SIG-M5 treated with dmso at 0.1 percent for 504 hours (cell line): ENCODE data around the gene LSG1.
"Not testable (repeated sequence)": the region's sequence is repeated elsewhere in the genome, so short reads cannot be mapped to it uniquely, and the experiment has no call there.

ENCODE experiments used
- DNase-seq: peaks from one replicate; lab custom pipeline; 2025; ENCODE audit not compliant: unreplicated experiment; lab: John Stamatoyannopoulos, UW

The LSG1 gene

GRCh38 chr3:194619741-194620140 lies 52.2 kb downstream of the LSG1 start:
- DNase-seq: no peak

DNA sequence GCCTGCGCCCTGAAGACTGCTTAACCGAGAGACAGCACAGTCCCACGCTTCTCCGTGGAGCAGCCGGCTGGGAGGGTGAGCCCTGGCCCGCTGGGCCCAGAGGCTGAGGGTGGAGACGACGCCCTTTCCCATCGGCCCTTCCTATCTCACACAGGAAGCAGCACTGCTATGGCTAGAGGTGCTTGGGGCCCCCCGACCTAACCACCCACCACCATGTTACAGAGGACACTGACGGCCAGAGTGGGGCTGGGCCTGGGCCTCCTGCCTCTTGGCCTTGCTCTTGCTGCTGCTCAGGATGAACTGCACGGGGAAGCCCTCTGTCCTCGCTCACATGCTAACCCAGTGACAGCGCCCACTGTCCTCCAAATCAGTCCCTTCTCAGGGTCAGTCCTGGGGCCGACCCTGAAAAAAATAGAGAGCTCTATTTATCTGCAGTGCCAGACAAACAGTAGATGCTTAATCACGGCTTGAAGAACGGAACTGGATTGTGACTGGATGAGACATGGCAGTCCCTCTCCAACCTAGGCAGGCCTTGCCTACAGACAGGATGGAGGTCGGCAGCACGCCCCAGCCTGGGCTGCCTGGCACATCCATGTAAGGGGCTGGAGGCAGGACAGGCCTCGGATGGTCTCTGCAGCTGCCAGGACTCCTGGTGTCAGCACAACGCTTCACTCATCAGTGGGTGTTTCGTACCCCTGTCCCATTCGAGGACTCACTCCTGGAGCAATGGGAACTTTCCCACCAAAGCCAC lies 53.0 kb downstream of the LSG1 start:
- DNase-seq: no peak

- DNase-seq: no peak
Measured at GRCh38 chr3:194617827-194618226, 54.2 kb downstream of the LSG1 start.

DNA sequence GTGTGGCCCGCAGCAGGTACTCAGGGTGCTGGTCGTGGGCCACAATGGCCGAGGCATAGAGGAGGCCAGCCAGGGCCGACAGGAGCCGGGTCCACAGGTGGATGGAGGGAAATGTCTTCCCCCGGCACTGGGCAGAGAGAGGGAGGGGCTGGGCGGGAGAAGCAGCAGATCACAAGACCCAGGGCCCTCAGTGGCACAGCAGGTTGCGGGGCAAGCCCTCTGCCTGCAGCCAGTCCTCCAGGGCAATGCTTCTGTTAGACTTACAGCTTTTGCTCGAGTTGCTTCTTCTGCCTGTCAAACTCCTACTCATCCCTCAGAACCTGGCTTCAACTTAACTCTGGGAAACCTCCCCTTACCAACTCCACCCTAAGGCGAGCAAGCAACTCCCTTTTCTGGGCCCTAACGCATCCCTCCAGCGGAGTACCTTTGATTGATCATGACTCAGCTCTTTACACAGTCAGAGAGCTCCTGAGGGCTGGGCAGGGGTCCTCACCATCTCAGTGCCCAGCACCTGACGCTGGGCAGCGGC lies 54.8 kb downstream of the LSG1 start:
- no peak for DNase-seq

GRCh38 chr3:194615226-194615625 lies 56.8 kb downstream of the LSG1 start:
- no peak for DNase-seq

GRCh38 chr3:194612221-194612620 lies 59.8 kb downstream of the LSG1 start:
- no peak for DNase-seq

- no peak for DNase-seq
Measured at GRCh38 chr3:194610689-194611088, 61.3 kb downstream of the LSG1 start.

GRCh38 chr3:194609601-194610000 lies 62.4 kb downstream of the LSG1 start:
- DNase-seq: no peak

DNA sequence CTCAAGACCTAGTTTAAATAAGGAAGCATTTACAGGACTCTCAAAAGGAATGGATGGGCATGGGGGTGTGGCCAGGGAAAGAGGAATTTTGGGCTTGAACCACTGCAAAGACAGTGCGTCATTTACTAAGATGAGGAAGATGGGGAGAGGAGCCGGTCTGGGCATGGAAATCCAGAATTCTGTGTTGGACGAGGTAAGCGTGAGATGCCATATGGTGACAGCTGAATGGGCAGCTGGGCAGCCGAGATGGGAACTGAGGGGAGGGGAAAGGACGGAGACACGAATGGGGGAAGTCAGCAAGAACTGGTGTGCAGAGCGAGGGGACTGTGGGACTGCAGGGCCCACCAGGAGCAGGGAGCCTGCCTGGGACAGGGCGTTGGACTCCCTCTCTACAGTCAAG lies 63.0 kb downstream of the LSG1 start:
- no peak for DNase-seq

- no peak for DNase-seq
Measured at GRCh38 chr3:194607592-194608389, 64.2 kb downstream of the LSG1 start.

GRCh38 chr3:194606941-194607340 lies 65.0 kb downstream of the LSG1 start:
- no peak for DNase-seq

GRCh38 chr3:194606163-194606562 lies 65.8 kb downstream of the LSG1 start:
- DNase-seq: no peak

GRCh38 chr3:194605314-194605713 lies 66.7 kb downstream of the LSG1 start:
- not testable (repeated sequence) for DNase-seq

GRCh38 chr3:194604837-194605236 lies 67.2 kb downstream of the LSG1 start:
- DNase-seq: no peak

DNA sequence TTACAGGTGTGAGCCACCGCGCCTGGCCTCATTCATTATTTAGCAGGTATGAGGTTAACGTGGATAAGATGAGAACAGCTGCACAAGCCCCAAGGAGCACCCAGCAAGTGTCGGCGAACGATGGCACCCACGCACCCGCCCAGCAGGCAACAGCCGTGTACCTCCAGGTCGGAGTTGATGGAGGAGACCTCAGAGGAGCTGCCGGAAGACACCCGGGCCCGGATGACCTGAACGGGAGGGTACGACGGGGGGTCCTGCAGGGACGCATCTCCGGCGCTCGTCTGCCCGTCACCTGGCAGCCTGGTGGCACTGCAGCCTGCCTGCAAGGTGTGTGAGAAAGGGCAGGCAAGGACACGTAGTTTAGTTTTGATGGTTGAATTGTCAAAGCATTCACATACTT lies 67.9 kb downstream of the LSG1 start:
- DNase-seq: no peak

DNA sequence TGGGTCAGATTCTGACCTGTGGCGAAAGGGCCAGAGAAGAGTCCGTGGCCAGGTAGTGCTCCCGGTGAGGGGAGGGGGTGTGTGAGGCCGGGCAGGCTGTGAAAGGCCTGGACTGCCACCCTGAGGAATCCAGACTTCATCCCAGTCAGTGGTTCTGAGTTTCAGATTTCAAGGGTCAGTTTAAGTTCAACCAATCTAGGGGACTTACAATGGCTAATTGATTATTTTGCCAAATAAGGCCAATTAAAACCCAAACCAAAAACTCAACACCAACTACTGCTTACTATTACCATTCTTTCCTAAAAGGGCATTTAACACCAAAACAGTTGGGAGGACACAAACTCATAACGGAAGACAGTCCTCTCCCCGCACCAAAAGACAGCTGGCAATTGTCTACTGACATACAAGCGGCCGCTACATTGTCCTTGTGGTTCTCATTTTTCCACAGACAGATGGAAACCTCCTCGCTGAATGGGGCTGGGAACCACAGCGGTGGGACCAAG lies 69.3 kb downstream of the LSG1 start:
- no peak for DNase-seq

DNA sequence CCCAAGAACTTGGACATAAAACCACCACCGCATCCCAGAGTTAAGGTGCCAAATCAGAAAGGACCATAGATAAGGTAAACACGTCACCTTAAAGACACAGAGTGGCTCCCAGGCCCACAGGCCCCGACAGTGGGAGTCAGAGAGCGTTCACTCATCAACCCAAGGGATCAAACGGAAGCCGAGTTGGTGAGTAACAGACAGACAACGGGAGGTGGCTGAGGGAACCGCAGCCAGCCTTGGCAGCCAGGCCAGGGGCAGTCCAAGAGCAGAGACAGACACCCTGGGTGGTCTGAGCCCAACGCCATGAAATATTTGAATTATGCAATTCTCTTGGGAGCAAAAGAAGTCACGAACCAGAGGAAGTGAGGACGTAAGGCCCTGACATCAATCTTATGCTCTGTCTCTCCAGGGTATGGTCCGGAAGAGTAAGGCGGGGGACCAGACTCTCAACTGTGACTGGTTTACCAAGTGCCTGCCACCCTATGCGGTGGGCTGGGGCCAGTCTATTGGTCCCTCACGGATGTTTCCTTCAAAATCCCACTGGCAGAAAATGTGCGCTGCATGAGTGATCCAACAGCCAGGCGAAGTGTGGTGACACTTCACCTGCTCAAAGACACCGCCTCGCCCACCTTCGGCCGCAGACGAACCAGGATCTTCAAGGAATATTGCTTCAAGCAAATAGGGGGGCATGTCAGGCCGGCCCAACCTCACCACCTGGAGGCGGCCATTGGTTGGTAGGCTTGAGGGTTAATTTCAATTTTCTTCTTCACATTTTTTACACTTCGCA lies 73.0 kb downstream of the LSG1 start:
- no peak for DNase-seq

- no peak for DNase-seq
Measured at GRCh38 chr3:194596906-194597305, 75.1 kb downstream of the LSG1 start.

DNA sequence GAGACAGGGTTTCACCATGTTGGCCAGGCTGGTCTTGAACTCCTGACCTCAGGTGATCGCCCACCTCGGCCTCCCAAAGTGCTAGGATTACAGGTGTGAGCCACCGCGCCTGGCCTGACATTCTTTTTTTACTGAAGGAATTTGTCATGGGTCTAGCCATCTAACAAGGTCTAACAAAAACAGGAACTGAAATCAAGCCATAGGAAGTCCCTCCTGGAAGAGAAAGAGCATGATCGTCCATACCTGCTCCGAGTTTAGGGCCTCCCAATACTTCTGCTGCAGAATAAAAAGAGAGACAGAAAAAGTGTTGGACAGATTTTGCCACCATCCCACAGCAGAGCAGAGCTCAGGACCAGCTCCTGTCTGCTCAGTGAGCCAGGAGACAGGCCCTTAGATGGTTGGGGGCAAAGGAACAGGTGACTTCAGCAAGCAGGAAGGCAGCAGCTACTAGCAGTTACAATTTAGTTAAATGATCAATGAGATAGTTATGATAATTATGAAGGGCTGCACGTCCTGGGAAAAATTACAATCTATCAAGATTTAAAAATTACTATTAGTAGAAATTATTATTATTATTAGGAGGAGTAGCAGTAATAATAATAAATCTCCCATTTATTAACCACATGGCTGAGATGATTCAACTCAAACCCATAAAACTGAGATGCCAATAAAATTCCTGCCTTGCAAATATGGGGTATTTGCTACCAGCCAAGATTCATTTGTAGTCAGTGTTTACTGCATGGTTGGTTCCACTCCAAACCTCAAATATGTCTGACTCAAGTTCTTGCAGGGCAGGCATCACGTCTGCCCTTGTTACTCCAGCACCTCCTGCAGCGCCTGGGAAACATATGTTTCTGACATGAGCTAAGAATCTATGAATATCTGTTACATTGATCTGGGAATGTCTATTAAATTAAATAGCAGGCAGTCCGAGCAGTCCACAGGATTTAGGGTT lies 78.9 kb downstream of the LSG1 start:
- peak; percentile 51 for DNase-seq
